ENCODE results near the gene MSH3. TPM values are rescaled to one million over a fixed set of nuclear protein-coding genes. Genes with fewer than 3 reads are reported as not detected.

MSH3 gene
- total RNA-seq, 1 donor from 2014 or later: 17.0 TPM

DNA sequence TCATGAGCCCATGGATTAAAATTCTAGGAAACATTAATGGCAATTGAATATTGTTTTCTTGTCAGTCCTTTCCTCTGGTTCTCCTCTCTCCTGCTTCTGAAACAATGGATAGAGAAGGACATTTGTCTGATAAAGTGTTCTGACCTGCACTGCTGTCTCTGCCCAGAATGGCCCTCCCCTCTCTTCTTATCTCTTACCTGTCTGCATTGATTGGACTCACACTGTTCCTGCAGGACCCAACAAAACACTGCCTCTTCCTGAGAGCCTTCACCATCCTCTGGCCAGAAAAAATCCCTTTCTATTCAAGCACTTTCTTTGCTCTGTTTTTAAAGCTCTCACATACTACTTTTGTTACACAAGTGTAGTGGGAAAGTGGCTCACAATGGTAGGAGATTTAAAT is 144.2 kb downstream of the MSH3 start:
- ATAC-seq (no peak), DNase-seq (no peak)
- Histone ChIP-seq H3K36me3 (peaks cover 31% of the 10 kb centered on the region), H3K4me1 (peaks cover 7% of the 10 kb centered on the region), H3K4me3 (no peak overlapping the region), H3K27me3 (ENCODE audit: low read depth) (no peaks in the 10 kb centered on the region), H3K27ac (no peak overlapping the region), H3K9me3 (no peaks in the 10 kb centered on the region)
- intact Hi-C loops (cut with DNase I): no loop called here
- TF ChIP-seq, protein P1, sequence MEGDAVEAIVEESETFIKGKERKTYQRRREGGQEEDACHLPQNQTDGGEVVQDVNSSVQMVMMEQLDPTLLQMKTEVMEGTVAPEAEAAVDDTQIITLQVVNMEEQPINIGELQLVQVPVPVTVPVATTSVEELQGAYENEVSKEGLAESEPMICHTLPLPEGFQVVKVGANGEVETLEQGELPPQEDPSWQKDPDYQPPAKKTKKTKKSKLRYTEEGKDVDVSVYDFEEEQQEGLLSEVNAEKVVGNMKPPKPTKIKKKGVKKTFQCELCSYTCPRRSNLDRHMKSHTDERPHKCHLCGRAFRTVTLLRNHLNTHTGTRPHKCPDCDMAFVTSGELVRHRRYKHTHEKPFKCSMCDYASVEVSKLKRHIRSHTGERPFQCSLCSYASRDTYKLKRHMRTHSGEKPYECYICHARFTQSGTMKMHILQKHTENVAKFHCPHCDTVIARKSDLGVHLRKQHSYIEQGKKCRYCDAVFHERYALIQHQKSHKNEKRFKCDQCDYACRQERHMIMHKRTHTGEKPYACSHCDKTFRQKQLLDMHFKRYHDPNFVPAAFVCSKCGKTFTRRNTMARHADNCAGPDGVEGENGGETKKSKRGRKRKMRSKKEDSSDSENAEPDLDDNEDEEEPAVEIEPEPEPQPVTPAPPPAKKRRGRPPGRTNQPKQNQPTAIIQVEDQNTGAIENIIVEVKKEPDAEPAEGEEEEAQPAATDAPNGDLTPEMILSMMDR (IDR thresholded peaks at IDR 0.05): no peak

DNA sequence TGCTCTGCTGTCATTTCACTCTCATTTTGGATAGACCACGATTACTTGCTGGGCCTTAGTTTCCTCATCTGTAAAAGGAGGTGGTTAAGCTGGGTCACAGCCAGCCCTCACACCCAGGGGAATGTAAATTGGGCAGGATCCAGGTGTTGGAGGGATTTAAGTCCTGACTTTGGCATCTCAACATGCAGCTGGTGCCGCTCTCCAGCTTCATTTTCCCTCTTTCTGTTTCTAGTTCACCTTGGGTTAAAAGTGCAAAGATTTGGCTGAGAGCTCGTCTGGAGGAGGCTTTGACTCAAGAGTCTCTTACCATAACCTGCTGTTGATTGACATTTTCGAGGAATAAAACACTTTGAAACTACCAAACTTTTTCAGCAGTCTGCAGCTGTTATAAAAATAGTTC is 144.6 kb downstream of the MSH3 start:
- H3K9me3 ChIP-seq: no peaks in the 10 kb centered on the region
- H3K4me1 ChIP-seq: peaks cover 7% of the 10 kb centered on the region
- no peak overlapping the region for H3K27ac ChIP-seq
- DNase-seq (no peak), ATAC-seq (peak in 1 of 2 donors; percentile 21)
- peaks cover 27% of the 10 kb centered on the region for H3K36me3 ChIP-seq
- intact Hi-C loops (cut with DNase I): no loop called here
- no peak overlapping the region for H3K4me3 ChIP-seq
- no peaks in the 10 kb centered on the region for H3K27me3 ChIP-seq (ENCODE audit: low read depth)
- TF ChIP-seq, protein P1 (IDR thresholded peaks at IDR 0.05): no peak

DNA sequence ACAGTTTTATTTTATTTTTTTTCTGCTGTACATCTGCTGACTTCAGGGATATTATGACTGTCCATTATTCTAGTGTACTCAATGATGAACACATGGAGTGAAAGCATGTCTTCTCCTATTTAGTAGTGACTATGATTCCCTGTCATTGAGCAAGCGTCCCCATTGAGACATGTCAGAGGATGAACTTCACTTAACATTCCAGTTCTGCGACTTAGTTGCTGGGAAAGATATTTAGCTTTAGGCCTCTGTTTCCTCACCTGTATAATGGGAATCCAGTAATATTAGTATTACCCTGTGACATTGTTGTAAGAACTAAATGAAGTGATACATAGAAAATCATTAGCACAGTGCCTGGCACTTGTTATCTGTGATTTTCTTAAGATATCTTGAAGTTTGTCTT is 145.1 kb downstream of the MSH3 start:
- Histone ChIP-seq H3K4me3 (no peak overlapping the region), H3K27me3 (ENCODE audit: low read depth) (no peaks in the 10 kb centered on the region), H3K9me3 (no peaks in the 10 kb centered on the region), H3K27ac (no peak overlapping the region), H3K4me1 (peaks cover 7% of the 10 kb centered on the region), H3K36me3 (peaks cover 24% of the 10 kb centered on the region)
- TF ChIP-seq, protein P1 (IDR thresholded peaks at IDR 0.05): no peak
- DNase-seq (no peak), ATAC-seq (no peak)
- intact Hi-C loops (cut with DNase I): no loop called here

DNA sequence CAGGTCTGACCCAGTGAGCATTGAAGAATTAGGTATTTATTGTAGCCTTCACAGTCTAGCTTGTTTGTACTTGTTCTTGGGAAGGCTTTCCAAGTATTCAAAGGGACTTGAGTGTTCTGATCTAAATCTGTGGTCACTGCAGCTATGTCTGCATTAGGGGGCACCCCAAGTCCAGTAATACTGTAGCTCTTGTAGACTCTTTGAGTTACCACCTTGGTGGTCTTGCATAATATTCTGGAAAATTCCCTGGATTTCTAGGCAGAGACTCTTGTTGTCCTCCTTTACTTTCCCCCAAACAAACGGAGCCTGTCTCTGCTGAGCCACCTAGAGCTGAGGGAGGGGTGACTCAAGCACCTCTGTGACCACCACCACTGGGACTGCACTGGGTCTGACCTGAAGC is 149.9 kb downstream of the MSH3 start:
- Histone ChIP-seq H3K27me3 (ENCODE audit: low read depth) (no peaks in the 10 kb centered on the region), H3K27ac (no peak overlapping the region), H3K36me3 (peaks cover 14% of the 10 kb centered on the region), H3K4me1 (no peaks in the 10 kb centered on the region), H3K9me3 (no peaks in the 10 kb centered on the region), H3K4me3 (no peak overlapping the region)
- TF ChIP-seq, protein P1 (IDR thresholded peaks at IDR 0.05): no peak
- DNase-seq: no peak
- intact Hi-C loops (cut with DNase I): no loop called here
- no peak for ATAC-seq

DNA sequence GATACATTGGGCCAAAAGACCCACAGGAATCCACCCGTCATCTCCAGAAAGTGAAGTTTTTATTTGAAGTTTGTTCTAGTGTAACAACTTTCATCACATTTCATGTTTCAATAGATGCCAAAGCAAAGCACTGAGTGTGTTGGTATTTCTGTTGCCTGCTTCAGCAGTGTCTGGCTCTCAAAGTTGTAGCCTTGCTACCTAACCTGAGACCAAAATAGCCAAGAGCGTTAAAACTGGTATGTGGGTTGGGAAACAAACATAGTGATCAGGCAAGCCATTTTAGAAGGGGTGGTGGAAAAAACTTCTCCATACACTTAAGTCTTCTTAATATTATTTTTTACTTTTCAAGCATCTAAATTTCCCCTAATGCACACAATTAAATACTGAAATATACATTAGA is 150.6 kb downstream of the MSH3 start:
- Histone ChIP-seq H3K27ac (no peak overlapping the region), H3K4me3 (no peak overlapping the region), H3K9me3 (no peaks in the 10 kb centered on the region), H3K36me3 (peaks cover 14% of the 10 kb centered on the region), H3K27me3 (ENCODE audit: low read depth) (no peaks in the 10 kb centered on the region), H3K4me1 (no peaks in the 10 kb centered on the region)
- DNase-seq (no peak), ATAC-seq (no peak)
- TF ChIP-seq, protein P1 (IDR thresholded peaks at IDR 0.05): no peak
- intact Hi-C loops (cut with DNase I): no loop called here

DNA sequence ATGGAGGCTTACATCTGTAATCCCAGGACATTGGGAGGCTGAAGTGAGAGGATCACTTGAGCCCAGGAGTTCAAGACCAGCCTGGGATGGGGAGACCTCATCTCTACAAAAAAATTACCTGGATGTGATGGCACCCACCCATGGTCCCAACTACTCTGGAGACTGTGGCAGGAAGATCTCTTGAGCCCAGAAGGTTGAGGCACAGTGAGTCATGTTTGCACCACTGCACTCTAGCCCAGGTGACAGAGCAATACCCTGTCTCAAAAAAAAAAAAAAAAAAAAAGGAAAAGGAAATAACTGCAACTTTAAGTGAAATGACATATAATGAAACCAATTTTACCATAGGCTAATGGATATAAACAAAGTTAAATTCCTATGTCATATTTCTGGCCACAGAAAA is 152.5 kb downstream of the MSH3 start:
- Histone ChIP-seq H3K27ac (no peak overlapping the region), H3K4me3 (no peak overlapping the region), H3K4me1 (no peaks in the 10 kb centered on the region), H3K27me3 (ENCODE audit: low read depth) (no peaks in the 10 kb centered on the region), H3K9me3 (no peaks in the 10 kb centered on the region), H3K36me3 (peaks cover 7% of the 10 kb centered on the region)
- TF ChIP-seq, protein P1 (IDR thresholded peaks at IDR 0.05): no peak
- intact Hi-C loops (cut with DNase I): no loop called here
- ATAC-seq (no peak), DNase-seq (no peak)

Data from lower lobe of right lung (tissue), 2 donors.